CD4-positive, alpha-beta memory T cell (primary cell): ENCODE measurements around the gene BNC1. TPM values are rescaled to one million over a fixed set of nuclear protein-coding genes. Genes with fewer than 3 reads are reported as not detected.

Experiments
- CTCF ChIA-PET: fragments of 350-600 bp; sonication (Branson Sonifier 250); formaldehyde crosslinking; loops from one replicate; lab custom pipeline; 2021; ENCODE audit warnings: inconsistent platforms; ENCODE audit not compliant: partially characterized antibody; lab: Charles Lee
- POLR2A ChIA-PET: fragments of 350-600 bp; sonication (Branson Sonifier 250); formaldehyde crosslinking; loops from one replicate; lab custom pipeline; 2021; ENCODE audit not compliant: partially characterized antibody; lab: Charles Lee
- DNase-seq, 5 donors: peaks; one replicate each; pipeline versions ENCODE4 v3.0.0 to v3.0.0-alpha.2; 2020 to 2022; ENCODE audit warnings: mixed read lengths in 1 of 5
- H3K27ac ChIP-seq: one replicate; pipeline ENCODE4 v1.7.0; 2013; ENCODE audit warnings: low read depth, low read length
- H3K27me3 ChIP-seq: 2 replicates; pipeline ENCODE4 v1.7.0; 2013; ENCODE audit warnings: mild to moderate bottlenecking, low read length, moderate library complexity; ENCODE audit not compliant: insufficient read depth
- H3K36me3 ChIP-seq: 2 replicates; pipeline ENCODE4 v1.7.0; 2013; ENCODE audit warnings: mild to moderate bottlenecking, low read length, moderate library complexity; ENCODE audit not compliant: insufficient read depth
- H3K4me1 ChIP-seq: 2 replicates; pipeline ENCODE4 v1.7.0; 2013; ENCODE audit warnings: mild to moderate bottlenecking, low read length, moderate library complexity; ENCODE audit not compliant: insufficient read depth
- H3K4me3 ChIP-seq, 2 donors: one replicate each; pipeline ENCODE4 v1.7.0; 2013; ENCODE audit warnings: low read length in 2 of 2, mild to moderate bottlenecking in 1 of 2
- H3K9me3 ChIP-seq, 2 donors: one replicate each; pipeline ENCODE4 v1.7.0; 2013; ENCODE audit warnings: low read length in 2 of 2, control low read depth in 1 of 2; ENCODE audit not compliant: control insufficient read depth in 1 of 2
- H3K27ac Mint-ChIP-seq, 7 donors: one replicate each; pipeline ENCODE4 v1.8.0; 2020 to 2021; ENCODE audit warnings: mixed read lengths in 7 of 7, mild to moderate bottlenecking in 6 of 7, inconsistent platforms in 3 of 7, moderate library complexity in 3 of 7
- H3K27me3 Mint-ChIP-seq, 2 donors: one replicate each; pipeline ENCODE4 v1.8.0; 2020 to 2021; ENCODE audit warnings: mixed read lengths in 2 of 2
- H3K36me3 Mint-ChIP-seq, 2 donors: one replicate each; pipeline ENCODE4 v1.8.0; 2020 to 2021; ENCODE audit warnings: mixed read lengths in 2 of 2, inconsistent platforms in 1 of 2, mild to moderate bottlenecking in 1 of 2
- H3K4me1 Mint-ChIP-seq, 4 donors: one replicate each; pipeline ENCODE4 v1.8.0; 2020 to 2021; ENCODE audit warnings: mixed read lengths in 4 of 4, mild to moderate bottlenecking in 1 of 4
- H3K4me3 Mint-ChIP-seq, 8 donors: one replicate each; pipeline ENCODE4 v1.8.0; 2020 to 2021; ENCODE audit warnings: mixed read lengths in 8 of 8, mild to moderate bottlenecking in 7 of 8, moderate library complexity in 6 of 8, inconsistent platforms in 3 of 8
- H3K9me3 Mint-ChIP-seq, 8 donors: one replicate each; pipeline ENCODE4 v1.8.0; 2020 to 2021; ENCODE audit warnings: mixed read lengths in 8 of 8, mild to moderate bottlenecking in 5 of 8, inconsistent platforms in 3 of 8, moderate library complexity in 1 of 8
- intact Hi-C: fragments of 100-400 bp; cut with micrococcal nuclease; formaldehyde crosslinking; loops from one replicate; pipeline ENCODE4 v1.15.1; 2023
- polyA plus RNA-seq, 2 donors: library from polyadenylated mRNA; unstranded; fragments of 300-500 nt; fragmentation: Illumina TruSeq; gene quantifications; one replicate each; pipeline ENCODE4 v1.2.3, GENCODE V29; 2021
- total RNA-seq, 2 experiments: library from RNA; stranded (reverse); gene quantifications; one replicate each; pipeline ENCODE4 v1.2.3, GENCODE V29; 2021

BNC1 gene
- total and polyA plus RNA-seq, 4 experiments from 2014 or later, result not detected

DNA sequence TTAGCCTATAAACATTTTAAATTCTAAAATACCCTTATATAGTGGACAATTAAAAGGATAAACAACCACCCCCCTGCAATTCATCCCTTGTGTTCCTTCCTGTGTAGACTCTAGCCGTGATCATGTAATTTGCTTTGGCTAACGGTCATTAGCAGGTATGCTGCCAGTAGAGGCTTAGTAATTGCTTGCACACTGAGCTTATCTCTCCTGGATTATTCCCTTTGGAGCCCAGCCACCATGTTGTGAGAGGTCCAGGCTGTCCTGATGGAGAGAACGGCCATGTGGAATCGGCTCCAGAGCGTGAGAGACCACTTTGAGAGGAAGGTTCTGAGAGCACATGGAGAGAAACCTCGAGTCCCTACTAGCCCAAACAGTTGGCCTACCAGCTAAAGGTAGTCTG lies 11.0 kb upstream of the BNC1 start:
- Mint-ChIP-seq H3K27me3 (peaks cover 17 to 18% of the 10 kb centered on the region in 2 donors), H3K4me1 (no peaks in the 10 kb centered on the region), H3K4me3 (no peak overlapping the region), H3K36me3 (no peaks in the 10 kb centered on the region), H3K27ac (no peak overlapping the region), H3K9me3 (peaks cover 0 to 5% (median 1%) of the 10 kb centered on the region in 8 donors)
- Histone ChIP-seq H3K27me3 (no peaks in the 10 kb centered on the region), H3K4me3 (no peak overlapping the region), H3K27ac (no peak overlapping the region), H3K4me1 (no peaks in the 10 kb centered on the region), H3K9me3 (no peaks in the 10 kb centered on the region), H3K36me3 (no peaks in the 10 kb centered on the region)
- no peak for DNase-seq
- CTCF ChIA-PET, result interaction anchor here (0.7 to 0.9 kb wide), 2 partner anchors 51 to 209 kb away, joined by 3 read pairs; no protein-coding TSS in a partner anchor
- POLR2A ChIA-PET, result no interaction called here
- intact Hi-C loops, result no loop called here

DNA sequence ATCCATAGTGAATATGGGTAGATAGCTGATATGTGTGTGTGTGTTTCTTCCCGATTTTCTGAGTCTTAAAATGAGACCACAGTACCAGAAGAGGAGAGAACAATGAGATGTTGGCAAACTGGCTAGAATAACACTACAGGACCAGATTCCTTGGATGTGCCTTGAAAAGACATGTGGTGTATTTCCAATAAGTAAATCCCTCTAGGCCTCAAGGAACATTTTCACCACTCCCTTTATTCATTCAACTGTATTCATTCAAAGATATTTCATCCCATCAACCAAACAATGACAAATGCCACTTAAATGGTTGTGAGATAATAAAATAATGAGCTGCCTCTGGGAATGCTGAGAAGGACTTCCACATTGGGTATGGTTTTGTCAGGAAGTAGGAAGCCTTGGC lies 8.7 kb upstream of the BNC1 start:
- POLR2A ChIA-PET, result no interaction called here
- H3K4me3 ChIP-seq, result no peak overlapping the region
- no peak overlapping the region for H3K4me3 Mint-ChIP-seq
- no peaks in the 10 kb centered on the region for H3K4me1 ChIP-seq
- H3K27ac Mint-ChIP-seq, result no peak overlapping the region
- peaks cover 0 to 4% (median 0%) of the 10 kb centered on the region in 8 donors for H3K9me3 Mint-ChIP-seq
- DNase-seq, result no peak
- no peak overlapping the region for H3K27ac ChIP-seq
- H3K9me3 ChIP-seq, result no peaks in the 10 kb centered on the region
- no peaks in the 10 kb centered on the region for H3K36me3 Mint-ChIP-seq
- H3K4me1 Mint-ChIP-seq, result no peaks in the 10 kb centered on the region
- intact Hi-C loops, result no loop called here
- no peaks in the 10 kb centered on the region for H3K36me3 ChIP-seq
- H3K27me3 ChIP-seq, result no peaks in the 10 kb centered on the region
- H3K27me3 Mint-ChIP-seq, result peaks cover 16 to 18% of the 10 kb centered on the region in 2 donors
- CTCF ChIA-PET, result no interaction called here

GRCh38 chr15:83292317-83292716 lies 7.9 kb upstream of the BNC1 start:
- DNase-seq, result no peak
- H3K27me3 Mint-ChIP-seq, result peaks cover 21% of the 10 kb centered on the region in 2 donors
- H3K4me1 ChIP-seq, result no peaks in the 10 kb centered on the region
- ChIA-PET CTCF (no interaction called here), POLR2A (no interaction called here)
- H3K4me3 Mint-ChIP-seq, result no peak overlapping the region
- H3K27me3 ChIP-seq, result no peaks in the 10 kb centered on the region
- H3K9me3 ChIP-seq, result no peaks in the 10 kb centered on the region
- intact Hi-C loops, result no loop called here
- no peaks in the 10 kb centered on the region for H3K4me1 Mint-ChIP-seq
- no peaks in the 10 kb centered on the region for H3K36me3 ChIP-seq
- H3K27ac ChIP-seq, result no peak overlapping the region
- no peaks in the 10 kb centered on the region for H3K36me3 Mint-ChIP-seq
- no peak overlapping the region for H3K27ac Mint-ChIP-seq
- H3K4me3 ChIP-seq, result no peak overlapping the region
- H3K9me3 Mint-ChIP-seq, result peaks cover 0 to 4% (median 0%) of the 10 kb centered on the region in 8 donors

DNA sequence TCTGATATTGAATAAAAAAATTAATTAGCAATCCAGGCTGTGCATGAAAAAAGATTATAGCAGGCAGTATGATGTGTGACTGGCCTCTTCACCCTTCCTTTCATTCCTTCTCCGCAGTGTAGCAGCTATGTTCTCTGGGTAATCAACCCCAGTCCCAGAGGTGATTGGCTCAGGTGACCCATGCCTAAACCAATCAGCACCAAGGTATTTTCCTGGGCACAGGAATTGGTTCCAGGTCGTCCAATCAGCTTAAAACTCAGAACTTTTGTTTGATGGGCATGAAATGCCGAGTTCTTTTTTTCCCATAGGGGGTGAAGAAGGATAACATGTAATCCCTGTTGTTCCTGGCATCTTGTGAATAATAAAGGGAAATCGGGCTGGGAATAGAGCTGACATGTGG lies 5.8 kb upstream of the BNC1 start:
- POLR2A ChIA-PET, result no interaction called here
- Histone ChIP-seq H3K9me3 (no peaks in the 10 kb centered on the region), H3K27me3 (no peaks in the 10 kb centered on the region), H3K4me1 (no peaks in the 10 kb centered on the region), H3K27ac (no peak overlapping the region), H3K4me3 (no peak overlapping the region), H3K36me3 (no peaks in the 10 kb centered on the region)
- DNase-seq, result no peak
- Mint-ChIP-seq H3K4me1 (peaks cover 0 to 10% (median 3%) of the 10 kb centered on the region in 4 donors), H3K36me3 (no peaks in the 10 kb centered on the region), H3K27ac (no peak overlapping the region), H3K9me3 (no peaks in the 10 kb centered on the region), H3K27me3 (peaks cover 21 to 30% of the 10 kb centered on the region in 2 donors), H3K4me3 (no peak overlapping the region)
- intact Hi-C loops, result no loop called here
- CTCF ChIA-PET, result no interaction called here

- Histone ChIP-seq H3K9me3 (no peaks in the 10 kb centered on the region), H3K27ac (no peak overlapping the region), H3K36me3 (no peaks in the 10 kb centered on the region), H3K4me3 (no peak overlapping the region), H3K4me1 (no peaks in the 10 kb centered on the region), H3K27me3 (no peaks in the 10 kb centered on the region)
- peaks cover 0 to 10% (median 6%) of the 10 kb centered on the region in 4 donors for H3K4me1 Mint-ChIP-seq
- ChIA-PET CTCF (no interaction called here), POLR2A (no interaction called here)
- H3K36me3 Mint-ChIP-seq, result no peaks in the 10 kb centered on the region
- DNase-seq, result no peak
- no peaks in the 10 kb centered on the region for H3K9me3 Mint-ChIP-seq
- intact Hi-C loops, result no loop called here
- no peak overlapping the region for H3K4me3 Mint-ChIP-seq
- peaks cover 23 to 30% of the 10 kb centered on the region in 2 donors for H3K27me3 Mint-ChIP-seq
- H3K27ac Mint-ChIP-seq, result no peak overlapping the region
Observed at GRCh38 chr15:83289160-83289559, 4.7 kb upstream of the BNC1 start.

DNA sequence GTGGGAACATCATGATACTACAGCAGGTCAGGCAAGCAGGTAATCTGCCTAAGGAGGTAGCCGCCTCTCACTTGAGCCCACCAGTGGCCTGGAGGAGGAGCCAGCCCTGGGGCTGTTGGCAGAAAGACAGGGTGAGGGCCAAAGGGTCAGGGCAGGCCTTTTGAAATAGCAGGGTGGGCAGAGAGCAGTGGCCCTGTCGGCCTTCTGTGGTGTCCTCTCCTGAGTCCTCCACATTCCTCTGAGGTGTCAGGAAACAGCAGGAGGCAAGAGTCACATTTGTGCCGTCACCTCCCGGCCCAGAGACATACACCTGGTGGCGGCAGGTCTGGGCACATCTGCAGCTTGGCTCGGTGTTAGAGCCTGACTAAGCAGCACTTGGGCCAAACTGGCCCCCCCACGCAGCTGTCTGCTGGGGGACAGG lies 3.9 kb upstream of the BNC1 start:
- Histone ChIP-seq H3K27ac (no peak overlapping the region), H3K4me3 (no peak overlapping the region), H3K9me3 (no peaks in the 10 kb centered on the region), H3K27me3 (no peaks in the 10 kb centered on the region), H3K36me3 (no peaks in the 10 kb centered on the region), H3K4me1 (no peaks in the 10 kb centered on the region)
- H3K27me3 Mint-ChIP-seq, result peaks cover 25 to 30% of the 10 kb centered on the region in 2 donors
- POLR2A ChIA-PET, result no interaction called here
- peaks cover 0 to 13% (median 8%) of the 10 kb centered on the region in 4 donors for H3K4me1 Mint-ChIP-seq
- no peak overlapping the region for H3K27ac Mint-ChIP-seq
- intact Hi-C loops, result no loop called here
- no peaks in the 10 kb centered on the region for H3K36me3 Mint-ChIP-seq
- H3K9me3 Mint-ChIP-seq, result no peaks in the 10 kb centered on the region
- DNase-seq, result no peak
- CTCF ChIA-PET, result no interaction called here
- no peak overlapping the region for H3K4me3 Mint-ChIP-seq

- H3K4me1 ChIP-seq, result no peaks in the 10 kb centered on the region
- intact Hi-C loops, result no loop called here
- no peak for DNase-seq
- Mint-ChIP-seq H3K4me3 (no peak overlapping the region), H3K9me3 (no peaks in the 10 kb centered on the region), H3K4me1 (peaks cover 0 to 18% (median 12%) of the 10 kb centered on the region in 4 donors), H3K27ac (no peak overlapping the region), H3K27me3 (peaks cover 28 to 30% of the 10 kb centered on the region in 2 donors), H3K36me3 (no peaks in the 10 kb centered on the region)
- peaks cover 4% of the 10 kb centered on the region for H3K27me3 ChIP-seq
- POLR2A ChIA-PET, result no interaction called here
- CTCF ChIA-PET, result no interaction called here
- no peak overlapping the region for H3K27ac ChIP-seq
- H3K4me3 ChIP-seq, result no peak overlapping the region
- H3K36me3 ChIP-seq, result no peaks in the 10 kb centered on the region
- H3K9me3 ChIP-seq, result no peaks in the 10 kb centered on the region
Observed at GRCh38 chr15:83287541-83288027, 3.1 kb upstream of the BNC1 start.
